ENCODE measurements around the gene TPGS1.

Gene TPGS1

DNA sequence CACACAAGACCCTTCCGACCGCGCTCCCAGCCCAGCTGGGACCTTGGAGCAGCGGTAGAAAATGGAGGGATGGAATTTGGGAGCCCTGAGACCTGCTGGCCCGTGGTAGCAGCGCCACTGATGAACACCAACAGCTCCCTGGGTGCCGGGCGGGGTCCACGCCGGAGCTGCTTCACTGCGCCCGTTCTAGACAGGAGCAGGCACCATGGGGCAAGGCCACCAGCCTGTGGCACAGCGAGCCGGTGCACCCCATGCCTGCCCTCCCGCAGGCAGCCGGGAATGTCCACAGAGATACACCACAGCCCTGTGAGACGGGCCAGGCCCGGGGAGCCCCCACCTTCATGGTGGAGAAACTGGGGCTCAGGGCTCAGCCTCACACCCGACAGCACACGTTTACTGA lies 36.6 kb upstream of the TPGS1 start:
- Histone ChIP-seq H2AFZ (ENCODE audit: low read depth, low read length) (no peak overlapping the region), H3K79me2 (ENCODE audit: insufficient read depth, low read length) (no peaks in the 10 kb centered on the region), H3K9me3 (ENCODE audit: insufficient read depth, low read length, severe bottlenecking) (no peaks in the 10 kb centered on the region), H3K4me2 (ENCODE audit: insufficient read depth, low read length) (no peak overlapping the region), H3K4me1 (ENCODE audit: insufficient read depth, low read length) (no peaks in the 10 kb centered on the region), H3K9ac (ENCODE audit: low read depth, low read length) (no peak overlapping the region), H3K4me3 (ENCODE audit: low read depth in 1 of 2, low read length in 2 of 2) (no peak overlapping the region), H3K27me3 (ENCODE audit: insufficient read depth, low read length, poor library complexity) (no peaks in the 10 kb centered on the region), H4K20me1 (ENCODE audit: insufficient read depth, low read length) (no peaks in the 10 kb centered on the region), H3K27ac (ENCODE audit: low read length) (no peak overlapping the region), H3K36me3 (ENCODE audit: insufficient read depth, low read length) (no peaks in the 10 kb centered on the region)
- ATAC-seq (ENCODE audit: insufficient read depth, low read depth) (no peak), DNase-seq (no peak)
- TF ChIP-seq EZH2 (IDR thresholded peaks at IDR 0.05; ENCODE audit: borderline replicate concordance, low read depth, low read length, severe bottlenecking), result no peak
- TF ChIP-seq, protein P1, sequence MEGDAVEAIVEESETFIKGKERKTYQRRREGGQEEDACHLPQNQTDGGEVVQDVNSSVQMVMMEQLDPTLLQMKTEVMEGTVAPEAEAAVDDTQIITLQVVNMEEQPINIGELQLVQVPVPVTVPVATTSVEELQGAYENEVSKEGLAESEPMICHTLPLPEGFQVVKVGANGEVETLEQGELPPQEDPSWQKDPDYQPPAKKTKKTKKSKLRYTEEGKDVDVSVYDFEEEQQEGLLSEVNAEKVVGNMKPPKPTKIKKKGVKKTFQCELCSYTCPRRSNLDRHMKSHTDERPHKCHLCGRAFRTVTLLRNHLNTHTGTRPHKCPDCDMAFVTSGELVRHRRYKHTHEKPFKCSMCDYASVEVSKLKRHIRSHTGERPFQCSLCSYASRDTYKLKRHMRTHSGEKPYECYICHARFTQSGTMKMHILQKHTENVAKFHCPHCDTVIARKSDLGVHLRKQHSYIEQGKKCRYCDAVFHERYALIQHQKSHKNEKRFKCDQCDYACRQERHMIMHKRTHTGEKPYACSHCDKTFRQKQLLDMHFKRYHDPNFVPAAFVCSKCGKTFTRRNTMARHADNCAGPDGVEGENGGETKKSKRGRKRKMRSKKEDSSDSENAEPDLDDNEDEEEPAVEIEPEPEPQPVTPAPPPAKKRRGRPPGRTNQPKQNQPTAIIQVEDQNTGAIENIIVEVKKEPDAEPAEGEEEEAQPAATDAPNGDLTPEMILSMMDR (IDR thresholded peaks at IDR 0.05; ENCODE audit: borderline replicate concordance, extremely low read depth, low read length, poor library complexity, severe bottlenecking), result no peak

DNA sequence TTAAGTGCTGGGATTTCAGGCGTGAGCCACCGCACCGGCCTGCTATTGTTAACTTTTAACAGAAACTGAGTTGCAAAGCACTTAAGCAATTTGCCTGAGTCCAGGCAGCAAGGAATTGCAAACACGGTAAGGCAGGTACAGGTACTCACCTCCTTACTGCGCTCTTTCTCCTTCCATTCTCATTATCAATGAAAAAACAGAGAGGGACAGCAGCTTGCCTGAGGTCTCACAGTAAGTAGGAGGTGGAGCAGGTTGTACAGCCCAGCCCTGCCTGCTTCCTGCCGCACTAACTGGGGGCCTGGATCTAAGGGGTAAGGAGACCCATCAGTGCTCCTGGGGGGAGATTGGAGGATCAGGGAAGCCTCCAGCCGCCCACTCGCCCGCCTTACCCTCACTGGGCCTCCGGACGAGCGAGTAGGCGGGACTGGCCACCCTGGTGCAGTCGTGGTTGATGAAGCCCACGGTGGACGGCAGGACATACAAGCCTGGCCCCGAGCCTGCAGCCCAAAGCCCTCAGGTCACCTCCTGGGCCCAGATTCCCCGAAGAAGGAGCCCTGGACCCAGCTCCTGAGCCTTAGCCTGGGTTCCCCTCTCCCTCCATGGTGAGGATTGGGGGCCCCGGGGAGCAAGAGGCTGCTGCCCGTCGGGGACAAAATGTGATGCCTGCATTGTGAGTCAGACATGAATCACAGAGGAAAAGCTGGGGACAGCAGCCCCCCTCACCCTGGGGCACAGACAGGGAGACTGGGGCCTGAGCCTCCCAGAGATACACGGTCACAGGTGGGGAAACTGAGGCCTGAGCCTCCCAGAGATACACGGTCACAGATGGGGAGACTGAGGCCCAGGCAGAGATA lies 35.1 kb upstream of the TPGS1 start:
- ATAC-seq (ENCODE audit: insufficient read depth, low read depth), result no peak

DNA sequence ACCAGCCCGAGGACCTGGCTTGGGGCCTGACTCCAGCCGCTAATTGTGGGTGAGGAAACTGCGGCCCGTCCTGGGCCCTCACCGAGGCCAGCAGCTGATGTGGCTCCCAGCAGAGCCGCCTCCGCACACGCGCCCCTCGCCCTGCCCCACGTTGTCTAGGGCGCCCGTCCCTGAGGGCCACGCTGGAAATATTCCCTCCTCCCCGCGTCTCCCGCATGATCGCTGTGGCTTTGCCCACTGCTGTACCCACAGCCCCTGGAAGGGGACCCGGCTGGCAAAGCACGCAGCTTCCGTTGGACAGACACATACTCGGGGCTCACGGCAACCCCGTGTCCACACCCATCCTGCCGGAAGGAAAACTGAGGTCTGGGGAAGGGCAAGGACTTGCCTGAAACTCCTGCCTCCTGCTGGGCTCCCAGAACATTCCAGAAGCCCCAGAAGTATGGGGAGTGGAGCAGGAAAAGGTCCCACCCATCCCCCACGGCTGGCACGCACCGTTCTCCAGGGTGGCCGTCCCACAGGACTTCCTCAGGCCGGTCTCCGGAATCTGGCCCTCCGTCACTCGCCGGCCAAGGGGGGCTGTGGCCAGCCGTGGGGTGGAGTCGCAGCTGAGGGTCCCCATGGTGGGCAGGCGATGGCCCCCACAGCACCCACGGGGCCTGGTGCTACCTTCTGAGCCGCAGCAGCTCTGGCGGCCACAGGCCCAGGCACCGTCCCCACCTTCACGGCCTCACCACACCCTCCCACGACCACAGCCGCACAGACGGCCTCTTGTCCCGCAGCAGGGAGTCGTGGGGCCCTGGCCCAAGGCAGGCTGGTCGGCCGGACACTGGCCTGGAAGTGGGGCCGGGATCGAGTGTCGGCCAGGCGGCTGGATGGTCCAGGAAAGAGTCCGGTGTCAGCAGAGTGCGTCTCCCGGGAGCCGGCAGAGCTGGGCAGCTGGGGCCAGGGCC lies 32.9 kb upstream of the TPGS1 start:
- Histone ChIP-seq H3K9ac (ENCODE audit: low read depth, low read length) (no peak overlapping the region), H3K9me3 (ENCODE audit: insufficient read depth, low read length, severe bottlenecking) (no peaks in the 10 kb centered on the region), H3K4me3 (ENCODE audit: low read depth in 1 of 2, low read length in 2 of 2) (no peak overlapping the region), H2AFZ (ENCODE audit: low read depth, low read length) (no peak overlapping the region), H3K4me1 (ENCODE audit: insufficient read depth, low read length) (no peaks in the 10 kb centered on the region), H4K20me1 (ENCODE audit: insufficient read depth, low read length) (no peaks in the 10 kb centered on the region), H3K27ac (ENCODE audit: low read length) (no peak overlapping the region), H3K4me2 (ENCODE audit: insufficient read depth, low read length) (no peak overlapping the region), H3K27me3 (ENCODE audit: insufficient read depth, low read length, poor library complexity) (no peaks in the 10 kb centered on the region), H3K36me3 (ENCODE audit: insufficient read depth, low read length) (no peaks in the 10 kb centered on the region), H3K79me2 (ENCODE audit: insufficient read depth, low read length) (no peaks in the 10 kb centered on the region)
- TF ChIP-seq, protein P1 (IDR thresholded peaks at IDR 0.05; ENCODE audit: borderline replicate concordance, extremely low read depth, low read length, poor library complexity, severe bottlenecking), result no peak
- no peak for TF ChIP-seq EZH2 (IDR thresholded peaks at IDR 0.05; ENCODE audit: borderline replicate concordance, low read depth, low read length, severe bottlenecking)
- ATAC-seq (ENCODE audit: insufficient read depth, low read depth) (no peak), DNase-seq (no peak)

More for the DNA sequence above, 35.1 kb upstream of the TPGS1 start:
- H3K4me1 ChIP-seq (ENCODE audit: insufficient read depth, low read length), result no peaks in the 10 kb centered on the region
- TF ChIP-seq EZH2 (IDR thresholded peaks at IDR 0.05; ENCODE audit: borderline replicate concordance, low read depth, low read length, severe bottlenecking), result no peak
- TF ChIP-seq, protein P1 (IDR thresholded peaks at IDR 0.05; ENCODE audit: borderline replicate concordance, extremely low read depth, low read length, poor library complexity, severe bottlenecking), result no peak
- H3K4me3 ChIP-seq (ENCODE audit: low read depth in 1 of 2, low read length in 2 of 2), result no peak overlapping the region
- no peak overlapping the region for H3K9ac ChIP-seq (ENCODE audit: low read depth, low read length)
- H3K27me3 ChIP-seq (ENCODE audit: insufficient read depth, low read length, poor library complexity), result no peaks in the 10 kb centered on the region
- H4K20me1 ChIP-seq (ENCODE audit: insufficient read depth, low read length), result no peaks in the 10 kb centered on the region
- no peak for DNase-seq
- no peaks in the 10 kb centered on the region for H3K79me2 ChIP-seq (ENCODE audit: insufficient read depth, low read length)
- no peak overlapping the region for H2AFZ ChIP-seq (ENCODE audit: low read depth, low read length)
- no peaks in the 10 kb centered on the region for H3K36me3 ChIP-seq (ENCODE audit: insufficient read depth, low read length)
- H3K27ac ChIP-seq (ENCODE audit: low read length), result no peak overlapping the region
- no peaks in the 10 kb centered on the region for H3K9me3 ChIP-seq (ENCODE audit: insufficient read depth, low read length, severe bottlenecking)
- no peak overlapping the region for H3K4me2 ChIP-seq (ENCODE audit: insufficient read depth, low read length)

Measured in DND-41 (cell line).